HG02852 (cell line): Measurements from ENCODE around the gene LRRC25.
"Not testable (repeated sequence)": the region's sequence is repeated elsewhere in the genome, so short reads cannot be mapped to it uniquely, and the experiment has no call there.

Source experiments
- ATAC-seq: cut with Tn5 transposase; IDR thresholded peaks from one replicate; pipeline ENCODE4 v1.9.1; 2021; ENCODE audit warnings: mild to moderate bottlenecking, moderate library complexity; ENCODE audit not compliant: unreplicated experiment

Gene LRRC25

DNA sequence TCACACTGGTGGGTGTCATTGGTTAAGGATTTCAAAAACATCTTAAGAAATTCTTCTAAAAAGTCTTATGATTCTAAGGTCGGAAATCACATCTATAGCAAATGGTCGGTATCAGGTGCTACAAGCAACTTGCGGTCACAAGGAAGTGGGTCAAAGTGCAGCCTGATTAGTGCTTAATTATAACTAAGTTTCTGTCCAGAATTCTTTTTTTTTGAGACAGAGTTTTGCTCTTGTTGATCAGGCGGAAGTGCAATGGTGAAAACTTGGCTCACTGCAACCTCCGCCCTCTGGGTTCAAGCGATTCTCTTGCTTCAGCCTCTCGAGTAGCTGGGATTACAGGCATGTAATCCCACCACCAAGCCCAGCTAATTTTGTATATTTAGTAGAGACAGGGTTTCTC lies 12.6 kb downstream of the LRRC25 start:
- no peak for ATAC-seq

DNA sequence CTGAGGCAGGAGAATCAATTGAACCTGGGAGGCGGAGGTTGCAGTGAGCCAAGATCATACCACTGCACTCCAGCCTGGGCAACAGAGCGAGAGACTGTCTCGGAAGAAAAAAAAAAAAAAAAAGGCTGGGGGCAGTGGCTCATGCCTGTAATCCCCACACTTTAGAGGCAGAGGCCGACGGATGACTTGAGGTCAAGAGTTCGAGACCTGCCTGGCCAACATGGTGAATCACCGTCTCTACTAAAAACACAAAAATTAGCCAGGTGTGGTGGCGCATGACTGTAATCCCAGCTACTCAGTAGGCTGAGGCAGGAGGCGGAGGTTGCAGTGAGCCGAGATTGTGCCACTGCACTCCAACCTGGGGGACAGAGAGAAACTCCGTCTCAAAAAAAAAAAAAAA lies 13.8 kb downstream of the LRRC25 start:
- not testable (repeated sequence) for ATAC-seq

DNA sequence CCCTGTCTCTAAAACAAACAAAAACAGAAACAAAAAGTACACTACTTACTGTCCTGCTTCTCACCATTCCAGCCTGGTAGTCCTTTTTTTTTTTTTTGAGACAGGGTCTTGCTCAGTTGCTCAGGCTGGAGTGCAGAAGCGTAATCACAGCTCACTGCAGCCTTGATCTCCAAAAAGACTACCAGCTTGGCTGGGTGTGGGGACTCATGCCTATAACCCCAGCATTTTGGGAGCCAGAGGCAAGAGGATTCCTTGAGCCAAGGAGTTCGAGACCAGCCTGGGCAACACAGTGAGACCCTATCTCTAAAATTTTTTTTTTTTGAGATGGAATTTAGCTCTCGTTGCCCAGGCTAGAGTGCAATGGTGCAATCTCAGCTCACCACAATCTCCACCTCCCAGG lies 16.6 kb downstream of the LRRC25 start:
- ATAC-seq, result no peak

DNA sequence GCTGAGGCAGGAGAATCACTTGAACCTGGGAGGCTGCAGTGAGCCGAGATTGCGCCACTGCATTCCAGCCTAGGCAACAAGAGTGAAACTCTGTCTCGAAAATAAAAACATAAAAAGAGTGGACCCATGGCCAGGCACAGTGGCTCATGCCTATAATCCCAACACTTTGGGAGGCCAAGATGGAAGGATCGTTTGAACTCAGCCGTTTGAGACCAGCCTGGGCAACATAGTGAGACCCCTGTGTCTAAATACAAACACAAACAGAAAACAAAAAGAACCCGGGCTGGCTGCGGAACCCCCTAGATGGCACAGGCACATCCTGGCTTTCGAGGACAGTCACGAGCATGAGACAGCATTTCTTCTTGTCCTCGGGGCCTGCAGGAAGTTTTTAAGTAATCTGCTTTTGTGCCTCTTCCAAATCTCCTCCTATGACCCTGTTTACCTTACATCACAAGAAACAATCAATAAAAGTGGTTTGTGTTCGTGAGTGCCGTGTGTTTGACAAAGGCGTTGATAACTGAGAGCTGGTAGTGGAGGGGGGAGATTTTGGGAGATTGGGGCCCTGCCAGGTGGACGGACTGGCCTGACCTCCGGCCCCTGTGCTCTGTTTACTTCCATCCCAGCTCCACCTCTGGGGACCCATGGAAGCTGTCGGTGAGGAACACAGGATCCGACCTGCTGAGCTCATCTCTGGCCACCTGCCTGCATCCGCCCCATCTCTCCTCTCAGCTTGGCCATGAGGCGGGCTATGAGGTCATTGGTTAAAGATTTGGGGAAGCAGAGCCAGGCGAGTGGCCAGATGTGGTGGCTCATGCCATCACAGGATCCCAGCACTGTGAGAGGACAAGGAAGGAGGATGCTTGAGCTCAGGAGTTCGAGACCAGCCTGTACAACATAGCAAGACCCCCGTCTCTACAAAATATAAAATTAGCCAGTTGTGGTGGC lies 17.3 kb downstream of the LRRC25 start:
- no peak for ATAC-seq

DNA sequence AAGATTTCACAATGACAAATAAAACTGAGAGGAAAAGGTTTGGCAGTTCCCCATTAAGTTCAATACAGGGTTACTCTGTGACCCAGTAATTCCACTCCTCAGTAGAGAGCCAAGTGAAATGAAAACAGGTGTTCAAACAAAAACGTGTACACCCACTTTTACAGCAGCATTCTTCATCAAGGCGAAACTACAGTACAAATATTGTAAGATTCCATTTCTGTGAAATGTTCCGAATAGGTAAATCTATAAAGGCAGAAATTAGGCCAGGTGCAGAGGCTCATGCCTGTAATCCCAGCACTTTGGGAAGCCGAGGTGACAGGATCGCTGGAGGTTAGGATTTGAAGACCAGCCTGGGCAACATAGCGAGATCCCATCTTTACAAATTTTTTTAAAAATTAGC lies 20.4 kb downstream of the LRRC25 start:
- ATAC-seq, result no peak

DNA sequence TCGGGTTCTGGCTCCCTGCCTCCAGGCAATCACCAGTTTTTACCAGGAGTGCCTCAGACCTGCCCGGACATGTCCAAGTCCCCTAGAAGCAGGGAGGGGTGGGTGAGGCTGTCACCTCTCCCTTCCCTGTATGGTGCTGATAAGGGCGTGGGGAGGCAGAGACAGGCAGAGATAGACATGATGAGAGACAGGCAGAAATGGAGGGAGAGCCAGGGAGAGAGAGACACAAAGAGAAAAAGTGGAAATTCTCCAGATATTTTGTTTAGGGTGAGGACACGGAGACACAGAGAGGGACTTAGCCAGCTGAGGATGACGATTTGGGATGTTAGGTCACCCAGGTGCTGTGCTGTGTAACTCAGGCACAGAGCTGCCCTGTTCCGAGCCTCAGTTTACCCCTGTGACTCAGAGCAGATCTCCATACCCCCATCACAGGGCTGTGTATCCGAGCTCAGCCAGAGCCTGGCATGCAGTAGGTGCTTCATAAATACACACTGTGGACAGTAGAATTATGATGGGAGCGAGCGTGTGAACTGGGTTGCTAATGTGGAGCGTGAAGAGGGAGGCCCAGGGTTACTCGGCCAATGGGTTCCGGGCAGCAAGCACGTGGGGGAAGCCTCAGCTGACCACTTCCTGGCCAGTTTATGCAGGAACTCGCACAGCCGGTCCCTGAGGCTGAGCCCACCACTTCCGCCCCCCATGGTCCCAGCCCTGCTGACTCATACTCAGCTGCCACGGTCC lies 23.4 kb downstream of the LRRC25 start:
- peak; percentile 77 for ATAC-seq

DNA sequence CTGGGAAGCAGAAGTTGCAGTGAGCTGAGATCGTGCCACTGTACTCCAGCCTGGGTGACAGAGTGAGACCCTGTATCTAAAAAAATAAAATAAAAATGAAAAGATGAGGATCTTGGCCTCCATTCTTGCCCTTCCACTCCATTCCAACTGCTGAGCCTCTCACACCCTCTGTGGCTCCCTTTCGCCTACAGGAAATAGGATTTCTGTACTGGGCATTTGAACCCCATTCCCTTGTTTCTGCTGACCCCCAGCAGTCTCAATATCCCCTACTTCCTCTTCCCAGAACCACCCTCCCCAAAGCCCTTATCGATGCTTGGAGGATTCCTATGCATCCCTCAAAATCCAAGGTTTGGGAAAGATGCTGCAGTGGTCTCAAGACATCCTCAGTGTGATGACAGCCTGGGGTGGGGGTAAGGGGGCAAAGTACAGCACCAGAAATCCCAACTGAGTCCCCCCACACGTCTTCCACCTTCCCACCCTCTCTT lies 24.0 kb downstream of the LRRC25 start:
- ATAC-seq, result no peak

DNA sequence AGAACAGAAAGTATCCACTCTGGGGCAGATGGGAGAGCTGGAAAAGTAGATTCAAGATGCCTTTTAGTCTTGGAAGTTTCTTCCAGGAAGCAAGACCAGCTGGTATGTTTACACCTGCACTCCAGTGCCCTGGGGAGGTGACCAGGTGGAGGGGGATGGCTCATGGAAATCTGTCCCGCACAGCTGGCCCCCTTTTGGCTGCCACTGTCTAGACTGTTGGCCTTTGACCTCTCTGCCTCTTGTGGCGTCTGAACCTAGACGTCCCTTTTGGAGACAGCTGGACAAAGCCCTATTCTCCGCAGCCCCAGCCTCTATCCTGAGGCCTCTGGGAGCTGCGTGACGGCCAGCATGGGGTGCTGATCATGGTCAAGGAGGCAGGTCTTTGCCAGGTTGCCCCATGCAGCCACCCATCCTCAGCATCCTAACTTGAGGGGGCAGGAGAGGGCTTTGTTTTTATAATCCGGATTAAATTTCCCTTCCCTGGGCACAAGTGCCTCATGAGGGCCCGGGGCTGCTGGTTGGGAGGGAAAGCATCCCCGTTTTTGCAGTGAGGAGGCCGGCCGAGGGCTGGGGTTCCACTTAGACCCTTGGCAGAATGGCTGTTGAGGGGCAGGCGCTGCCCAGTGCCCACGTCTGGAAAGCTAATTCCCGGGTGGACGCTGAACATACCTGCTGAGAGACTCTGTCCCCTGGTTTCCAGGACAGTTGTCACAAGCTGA lies 28.8 kb downstream of the LRRC25 start:
- no peak for ATAC-seq

DNA sequence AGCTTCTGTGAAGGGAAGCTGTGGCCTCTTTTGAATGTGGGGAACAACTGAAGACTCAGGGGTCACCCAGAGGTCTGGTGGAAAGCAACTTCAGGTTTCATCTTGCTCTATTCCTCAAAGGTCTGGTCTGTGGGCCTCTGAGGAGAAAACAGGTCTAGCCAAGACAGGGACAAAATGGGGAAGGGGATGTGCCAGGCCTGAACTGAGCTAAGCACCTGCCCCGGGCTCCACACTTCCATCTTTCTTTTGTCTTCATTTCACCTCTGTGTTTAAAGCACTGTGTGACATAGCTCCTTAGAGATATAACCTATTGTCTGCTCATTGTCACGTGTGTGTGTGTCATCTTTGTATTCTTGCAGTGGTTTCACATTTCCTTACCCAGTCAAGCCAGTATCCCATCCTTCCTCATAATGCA lies 31.4 kb downstream of the LRRC25 start:
- ATAC-seq, result no peak

DNA sequence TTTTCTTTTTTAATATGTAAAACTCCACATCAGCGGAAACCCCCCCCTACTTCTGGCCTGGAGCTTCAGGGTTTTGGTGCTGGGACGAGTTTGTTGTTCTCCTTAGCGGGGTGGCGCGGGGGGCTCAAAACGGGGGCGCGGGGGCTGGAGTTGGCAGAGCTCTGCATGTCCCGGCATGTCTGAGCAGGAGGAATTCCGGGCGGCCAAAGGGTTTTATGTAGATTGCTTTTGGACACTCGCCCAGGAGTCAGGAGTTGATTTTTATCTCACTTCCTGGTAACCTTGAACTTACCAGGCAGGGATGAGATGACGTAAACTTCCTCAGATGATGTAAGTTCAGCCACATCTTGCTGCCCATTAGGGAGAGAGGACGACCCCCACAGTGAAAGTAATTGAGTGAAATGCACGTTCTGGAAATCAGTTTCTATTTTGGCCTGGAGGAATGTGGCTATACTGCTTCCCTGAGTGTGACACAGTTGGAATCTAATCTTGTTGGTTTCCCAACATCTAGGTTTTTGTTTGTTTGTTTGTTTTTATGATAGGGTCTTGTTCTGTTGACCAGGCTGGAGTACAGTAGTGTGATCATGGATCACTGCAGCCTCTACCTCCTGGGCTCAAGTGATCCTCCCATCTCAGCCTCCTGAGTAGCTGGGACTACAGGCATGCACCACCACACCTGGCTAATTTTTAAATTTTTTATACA lies 32.4 kb downstream of the LRRC25 start:
- ATAC-seq, result no peak

DNA sequence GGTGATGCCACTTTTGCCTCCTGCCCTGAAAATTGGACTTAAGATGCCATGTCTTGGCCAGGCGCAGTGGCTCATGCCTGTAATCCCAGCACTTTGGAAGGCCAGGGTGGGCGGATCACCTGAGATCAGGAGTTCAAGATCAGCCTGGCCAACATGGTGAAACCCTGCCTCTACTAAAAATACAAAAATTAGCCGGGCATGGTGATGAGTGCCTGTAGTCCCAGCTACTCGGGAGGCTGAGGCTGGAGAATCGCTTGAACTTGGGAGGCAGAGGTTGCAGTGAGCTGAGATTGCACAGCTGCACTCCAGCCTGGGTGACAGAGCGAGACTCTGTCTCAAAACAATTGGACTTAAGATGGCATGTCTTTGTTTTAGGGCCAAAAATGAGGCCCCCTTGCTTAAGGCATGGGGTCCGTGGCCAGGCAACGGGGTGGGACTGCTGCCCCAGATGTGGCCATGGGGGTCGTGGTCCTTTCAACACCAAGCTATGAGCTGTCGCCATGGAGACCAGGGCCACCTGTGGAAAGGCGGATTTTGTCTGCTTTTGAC lies 33.1 kb downstream of the LRRC25 start:
- ATAC-seq, result not testable (repeated sequence)

DNA sequence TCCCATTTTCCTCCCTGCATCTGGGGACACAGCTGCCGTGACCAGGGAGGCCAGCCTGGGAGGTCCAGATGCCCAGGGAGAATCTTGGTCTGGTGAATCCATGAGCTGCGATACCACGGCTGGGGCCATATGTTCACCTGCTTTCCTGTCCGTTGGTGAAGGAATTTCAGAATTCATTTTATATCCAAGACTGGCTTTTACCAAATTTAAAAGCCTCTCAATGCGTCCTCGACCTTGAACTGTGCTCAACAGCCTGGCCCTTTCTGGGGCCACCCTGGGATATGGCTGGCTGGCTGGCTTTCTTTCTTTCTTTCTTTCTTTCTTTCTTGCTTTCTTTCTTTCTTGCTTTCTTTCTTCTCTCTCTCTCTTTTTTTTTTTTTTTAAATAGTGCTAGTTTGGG lies 33.6 kb downstream of the LRRC25 start:
- no peak for ATAC-seq

DNA sequence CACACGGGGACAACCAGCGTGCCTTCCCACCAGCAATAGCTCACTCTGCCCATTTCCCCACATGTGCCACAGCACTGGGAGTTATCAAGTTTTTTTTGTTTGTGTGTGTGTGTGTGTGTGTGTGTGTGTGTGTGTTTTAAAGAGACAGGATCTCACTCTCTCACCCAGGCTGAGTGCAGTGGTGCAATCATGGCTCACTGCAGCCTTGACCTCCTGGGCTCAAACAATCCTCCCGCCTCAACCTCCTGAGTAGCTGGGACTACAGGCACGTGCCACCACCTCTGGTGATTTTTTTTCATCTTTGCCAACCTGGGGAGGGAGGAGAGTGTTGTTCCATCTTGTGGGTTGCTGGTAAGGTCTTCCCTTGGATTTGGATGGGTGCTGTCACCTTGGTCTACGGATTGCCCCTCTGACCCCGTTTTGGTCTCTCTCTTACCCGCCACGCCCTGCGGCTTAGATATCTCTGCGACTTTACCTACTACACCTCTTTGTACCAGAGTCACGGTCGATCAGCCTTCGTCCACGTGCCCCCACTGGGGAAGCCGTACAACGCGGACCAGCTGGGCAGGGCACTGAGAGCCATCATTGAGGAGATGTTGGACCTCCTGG lies 34.4 kb downstream of the LRRC25 start:
- ATAC-seq, result no peak

DNA sequence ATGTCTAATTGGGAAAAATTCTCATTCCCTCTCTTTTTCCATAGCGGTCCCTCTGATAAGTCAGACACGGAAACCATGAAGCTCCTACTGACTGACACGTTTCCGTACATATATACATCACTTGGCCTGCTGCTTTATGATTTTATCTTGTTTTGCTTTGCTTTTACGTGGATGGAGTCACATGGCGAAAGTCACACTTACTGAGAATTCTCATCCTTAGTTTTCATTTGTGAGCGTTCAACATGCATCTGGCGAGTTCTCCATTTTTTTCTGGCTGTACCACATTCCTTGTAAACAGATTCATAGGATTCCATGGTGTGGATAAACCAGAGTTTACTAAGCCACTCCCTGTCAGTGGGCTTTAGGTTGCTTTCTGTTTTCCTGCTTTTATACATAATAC lies 35.8 kb downstream of the LRRC25 start:
- ATAC-seq, result no peak

DNA sequence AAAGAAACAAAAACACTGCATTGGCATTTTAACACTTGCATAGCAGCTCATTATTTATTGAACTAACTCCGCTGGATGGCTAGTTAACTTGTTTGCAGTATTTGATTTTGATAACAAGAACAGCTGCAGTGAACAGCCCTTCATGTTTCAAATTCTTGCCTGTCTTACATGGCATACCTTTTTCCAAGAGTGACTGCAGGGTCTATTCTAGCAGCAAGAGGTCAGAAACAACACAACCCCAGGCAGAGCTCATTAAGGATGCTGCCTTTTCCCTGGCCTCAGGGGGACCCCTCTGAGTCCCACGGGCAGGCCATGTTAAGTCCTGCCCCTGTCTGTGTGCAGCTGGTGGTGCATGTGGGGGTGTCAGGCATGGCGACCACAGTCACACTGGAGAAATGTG lies 40.4 kb downstream of the LRRC25 start:
- no peak for ATAC-seq

DNA sequence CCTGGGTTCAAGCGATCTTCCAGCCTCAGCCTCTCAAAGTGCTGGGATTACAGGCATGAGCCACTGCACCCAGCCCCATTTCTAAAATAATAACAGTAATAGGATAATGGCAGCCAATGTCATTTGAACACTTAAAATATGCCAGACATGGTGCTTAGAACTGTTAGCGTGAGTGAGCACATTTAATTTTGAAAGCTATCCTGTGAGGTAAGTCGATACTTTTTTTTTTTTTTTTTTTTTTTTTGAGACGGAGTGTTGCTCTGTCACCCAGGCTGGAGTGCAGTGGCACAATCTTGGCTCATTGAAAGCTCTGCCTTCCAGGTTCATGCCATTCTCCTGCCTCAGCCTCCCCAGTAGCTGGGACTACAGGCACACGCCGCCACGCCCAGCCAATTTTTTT lies 42.7 kb downstream of the LRRC25 start:
- ATAC-seq, result not testable (repeated sequence)

DNA sequence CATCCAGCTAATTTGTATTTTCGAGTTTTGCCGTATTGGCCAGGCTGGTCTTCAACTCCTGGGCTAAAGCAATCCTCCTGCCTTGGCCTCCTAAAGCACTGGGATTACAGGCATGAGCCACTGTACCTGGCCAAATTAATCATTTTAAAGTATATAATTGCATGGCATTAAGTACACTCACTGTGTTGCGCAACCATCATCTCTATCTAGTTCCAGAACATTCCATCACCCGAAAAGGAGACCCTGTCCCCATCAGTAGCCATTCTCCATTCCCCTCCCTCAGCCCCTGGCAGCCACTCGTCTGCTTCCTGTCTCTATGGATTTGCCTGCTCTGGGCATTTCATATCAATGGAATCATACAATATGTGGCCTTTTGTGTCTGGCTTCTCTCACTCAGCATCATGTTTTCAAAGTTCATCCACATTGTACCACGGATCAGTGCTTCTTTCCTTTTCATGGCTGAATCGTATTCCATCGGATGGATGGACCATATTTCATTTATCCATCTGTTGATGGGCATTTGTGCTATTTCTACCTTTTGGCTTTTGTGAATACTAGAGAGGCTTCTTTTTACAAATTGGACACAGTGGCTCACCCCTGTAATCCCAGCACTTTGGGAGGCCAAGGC lies 43.9 kb downstream of the LRRC25 start:
- ATAC-seq, result no peak

DNA sequence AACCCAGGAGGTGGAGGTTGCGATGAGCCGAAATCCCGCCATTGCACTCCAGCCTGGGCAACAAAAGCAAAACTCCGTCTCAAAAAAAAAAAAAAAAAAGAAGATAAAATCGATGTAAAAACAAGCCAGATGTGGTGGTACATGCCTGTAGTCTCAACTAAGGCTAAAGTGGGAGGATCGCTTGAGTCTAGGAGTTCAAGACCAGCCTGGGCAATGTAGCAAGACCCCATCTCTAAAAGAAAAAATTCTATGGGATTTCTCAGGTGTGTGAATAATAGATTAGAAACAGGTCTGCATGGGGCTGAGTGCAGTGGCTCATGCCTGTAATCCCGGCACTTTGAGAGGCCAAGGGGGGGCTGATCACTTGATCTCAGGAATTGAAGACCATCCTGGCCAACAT lies 45.9 kb downstream of the LRRC25 start:
- no peak for ATAC-seq

DNA sequence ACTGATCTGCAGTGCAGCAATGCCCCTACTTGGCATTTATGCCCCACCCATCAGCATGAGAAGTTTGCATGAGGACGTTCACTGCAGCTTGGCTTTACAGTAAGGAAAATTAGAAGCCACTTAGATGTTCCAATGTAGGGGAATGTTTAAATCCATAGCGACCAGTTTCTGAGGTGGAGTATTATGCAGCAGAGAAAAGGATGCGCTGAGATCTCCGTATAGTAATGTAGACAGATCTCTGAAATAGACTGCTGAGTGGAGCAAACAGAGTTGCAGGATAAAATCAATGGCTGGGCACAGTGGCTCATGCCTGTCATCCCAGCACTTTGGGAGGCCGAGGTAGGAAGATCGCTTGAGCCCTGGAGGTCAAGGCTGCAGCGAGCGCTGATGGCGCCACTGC lies 46.9 kb downstream of the LRRC25 start:
- no peak for ATAC-seq
